ENCODE results near the gene SMU1. TPM values are rescaled to one million over a fixed set of nuclear protein-coding genes. Genes with fewer than 3 reads are reported as not detected.

SMU1 gene
- total RNA-seq, 1 experiment from 2014 or later = 30.5 TPM

- CTCF ChIA-PET = no interaction called here
- Histone ChIP-seq H3K4me3 (replicated peaks in 1 of 2; ENCODE audit: low read depth in 1 of 2, low read length in 2 of 2) (no peak overlapping the region), H3K9ac (ENCODE audit: low read length) (no peak overlapping the region), H3K79me2 (ENCODE audit: insufficient read depth, low read length) (no peaks in the 10 kb centered on the region), H2AFZ (ENCODE audit: low read depth, low read length, poor library complexity, severe bottlenecking) (no peak overlapping the region), H3K9me3 (ENCODE audit: control insufficient read depth in 1 of 2, insufficient read depth in 1 of 2, low read depth in 1 of 2, low read length in 2 of 2) (no peaks in the 10 kb centered on the region), H3K9me2 (ENCODE audit: insufficient read depth) (no peaks in the 10 kb centered on the region), H3K27me3 (ENCODE audit: insufficient read depth, low read length) (no peaks in the 10 kb centered on the region), H3K36me3 (ENCODE audit: control insufficient read depth in 1 of 2, insufficient read depth in 2 of 2, low read length in 2 of 2) (no peaks in the 10 kb centered on the region), H4K20me1 (ENCODE audit: insufficient read depth) (no peaks in the 10 kb centered on the region), H3K27ac (ENCODE audit: low read depth, low read length) (no peak overlapping the region), H3K4me2 (ENCODE audit: low read length) (no peak overlapping the region), H3K4me1 (ENCODE audit: control insufficient read depth in 1 of 2, insufficient read depth in 2 of 2, low read length in 2 of 2) (peaks cover 6 to 28% of the 10 kb centered on the region in 2 experiments)
- no TSS peak for BruUV-seq (replicated peaks)
- intact Hi-C loops (cut with micrococcal nuclease) = no loop called here
- RAD21 ChIA-PET (ENCODE audit: low non-redundant PET in 1 of 2, low total read pairs in 2 of 2, uncharacterized antibody in 2 of 2, unreplicated experiment in 2 of 2) = interaction anchor here in 1 of 2 experiments (0.6 kb wide), 1 partner anchor 112 kb away, joined by 4 read pairs; no protein-coding TSS in a partner anchor
- DNase-seq (ENCODE audit: low read depth, low spot score) (no peak), ATAC-seq (no peak)
- no peak for TF ChIP-seq ZBTB33 (IDR thresholded peaks at IDR 0.05; ENCODE audit: extremely low read depth, insufficient replicate concordance, low read length)
- TF ChIP-seq CEBPB (IDR thresholded peaks at IDR 0.05; ENCODE audit: low read depth) = no peak
- TF ChIP-seq TCF7L2 (IDR thresholded peaks at IDR 0.05; ENCODE audit: borderline replicate concordance, extremely low read depth, insufficient read depth, insufficient read length) = no peak
- TF ChIP-seq, protein P1, sequence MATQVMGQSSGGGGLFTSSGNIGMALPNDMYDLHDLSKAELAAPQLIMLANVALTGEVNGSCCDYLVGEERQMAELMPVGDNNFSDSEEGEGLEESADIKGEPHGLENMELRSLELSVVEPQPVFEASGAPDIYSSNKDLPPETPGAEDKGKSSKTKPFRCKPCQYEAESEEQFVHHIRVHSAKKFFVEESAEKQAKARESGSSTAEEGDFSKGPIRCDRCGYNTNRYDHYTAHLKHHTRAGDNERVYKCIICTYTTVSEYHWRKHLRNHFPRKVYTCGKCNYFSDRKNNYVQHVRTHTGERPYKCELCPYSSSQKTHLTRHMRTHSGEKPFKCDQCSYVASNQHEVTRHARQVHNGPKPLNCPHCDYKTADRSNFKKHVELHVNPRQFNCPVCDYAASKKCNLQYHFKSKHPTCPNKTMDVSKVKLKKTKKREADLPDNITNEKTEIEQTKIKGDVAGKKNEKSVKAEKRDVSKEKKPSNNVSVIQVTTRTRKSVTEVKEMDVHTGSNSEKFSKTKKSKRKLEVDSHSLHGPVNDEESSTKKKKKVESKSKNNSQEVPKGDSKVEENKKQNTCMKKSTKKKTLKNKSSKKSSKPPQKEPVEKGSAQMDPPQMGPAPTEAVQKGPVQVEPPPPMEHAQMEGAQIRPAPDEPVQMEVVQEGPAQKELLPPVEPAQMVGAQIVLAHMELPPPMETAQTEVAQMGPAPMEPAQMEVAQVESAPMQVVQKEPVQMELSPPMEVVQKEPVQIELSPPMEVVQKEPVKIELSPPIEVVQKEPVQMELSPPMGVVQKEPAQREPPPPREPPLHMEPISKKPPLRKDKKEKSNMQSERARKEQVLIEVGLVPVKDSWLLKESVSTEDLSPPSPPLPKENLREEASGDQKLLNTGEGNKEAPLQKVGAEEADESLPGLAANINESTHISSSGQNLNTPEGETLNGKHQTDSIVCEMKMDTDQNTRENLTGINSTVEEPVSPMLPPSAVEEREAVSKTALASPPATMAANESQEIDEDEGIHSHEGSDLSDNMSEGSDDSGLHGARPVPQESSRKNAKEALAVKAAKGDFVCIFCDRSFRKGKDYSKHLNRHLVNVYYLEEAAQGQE (IDR thresholded peaks at IDR 0.05; ENCODE audit: low read depth) = no peak
- TF ChIP-seq EZH2phosphoT487 (IDR thresholded peaks at IDR 0.05; ENCODE audit: borderline replicate concordance) = no peak
- no peak for TF ChIP-seq RAD21 (IDR thresholded peaks at IDR 0.05; ENCODE audit: low read depth)
- TF ChIP-seq ZNF274 (IDR thresholded peaks at IDR 0.05; ENCODE audit: low read depth, low read length) = no peak
- TF ChIP-seq ELF1 (IDR thresholded peaks at IDR 0.05; ENCODE audit: borderline replicate concordance, low read depth) = no peak
- TF ChIP-seq POLR2AphosphoS5 (IDR thresholded peaks at IDR 0.05; ENCODE audit: low read depth, low read length) = no peak
- no peak for TF ChIP-seq YY1 (IDR thresholded peaks at IDR 0.05; ENCODE audit: extremely low read depth, insufficient replicate concordance, low read depth, low read length)
- TF ChIP-seq SP1 (IDR thresholded peaks at IDR 0.05; ENCODE audit: low read depth) = no peak
- TF ChIP-seq ZFX (IDR thresholded peaks at IDR 0.05) = no peak
- no peak for TF ChIP-seq SRF (IDR thresholded peaks at IDR 0.05; ENCODE audit: low read depth)
- TF ChIP-seq MAX (IDR thresholded peaks at IDR 0.05) = no peak
- no peak for TF ChIP-seq SIN3A (IDR thresholded peaks at IDR 0.05; ENCODE audit: low read depth)
- POLR2A ChIA-PET = no interaction called here
Measured at GRCh38 chr9:33099754-33100153, 23.3 kb upstream of the SMU1 start.

Measured in HCT116 (cell line).